ENCODE data around the gene MUC22.
A peak's percentile ranks its signal among the peaks of the same experiment; 100 is the strongest.
"Not testable (repeated sequence)": the region's sequence is repeated elsewhere in the genome, so short reads cannot be mapped to it uniquely, and the experiment has no call there.

MUC22 gene

DNA sequence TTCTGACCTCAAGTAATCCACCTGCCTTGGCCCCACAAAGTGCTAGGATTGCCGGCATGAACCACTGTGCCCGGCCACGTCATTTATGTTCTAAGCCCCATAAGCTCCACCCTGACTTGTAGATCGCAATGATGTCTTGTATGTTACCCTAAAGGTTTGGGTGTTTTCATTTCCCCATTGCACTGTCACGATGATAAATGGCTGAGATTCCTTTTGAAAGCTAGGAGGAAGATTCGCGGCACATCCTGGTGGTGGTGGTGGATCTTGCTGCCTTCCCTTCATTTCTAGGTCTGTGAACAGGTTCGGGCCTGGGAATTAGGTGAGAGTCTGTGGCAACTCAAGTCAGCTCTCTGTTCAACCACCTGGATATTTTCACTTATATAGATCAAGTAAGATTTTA, 28.3 kb downstream of the MUC22 start:
- DNase-seq (ENCODE audit: low spot score), result no peak

GRCh38 chr6:31040801-31041200, 30.5 kb downstream of the MUC22 start:
- no peak for DNase-seq (ENCODE audit: low spot score)

DNA sequence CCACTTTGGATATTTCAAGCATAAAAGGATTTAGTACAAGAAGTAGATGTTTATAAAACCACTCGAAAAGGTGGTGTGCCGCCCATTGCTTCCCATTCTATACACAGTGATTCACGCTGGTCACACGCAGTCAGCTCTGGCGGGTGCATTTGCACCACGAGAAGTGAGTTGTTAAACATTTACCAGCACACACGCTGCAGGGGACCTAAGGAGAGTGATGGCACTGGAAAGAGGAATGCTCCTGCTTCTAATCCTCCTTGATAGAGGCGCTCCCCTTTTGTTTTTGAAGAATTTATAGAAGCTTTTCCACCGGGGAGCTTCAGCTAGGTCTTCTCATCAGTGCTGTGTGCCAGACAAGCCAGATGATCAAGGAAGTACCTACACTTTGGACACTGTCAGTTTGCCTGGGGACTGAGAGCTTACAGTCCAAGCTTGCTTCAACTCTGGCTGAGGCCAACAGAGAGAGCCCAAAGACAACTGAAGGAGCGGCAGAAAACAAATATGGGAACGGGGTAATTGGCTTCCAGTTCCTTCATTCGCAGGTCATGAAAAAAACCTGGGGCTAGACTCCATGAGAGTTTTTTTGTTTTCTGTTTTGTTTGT, 31.2 kb downstream of the MUC22 start:
- DNase-seq (ENCODE audit: low spot score), result no peak

GRCh38 chr6:31042806-31043205, 32.5 kb downstream of the MUC22 start:
- peak; percentile 40 for DNase-seq (ENCODE audit: low spot score)

DNA sequence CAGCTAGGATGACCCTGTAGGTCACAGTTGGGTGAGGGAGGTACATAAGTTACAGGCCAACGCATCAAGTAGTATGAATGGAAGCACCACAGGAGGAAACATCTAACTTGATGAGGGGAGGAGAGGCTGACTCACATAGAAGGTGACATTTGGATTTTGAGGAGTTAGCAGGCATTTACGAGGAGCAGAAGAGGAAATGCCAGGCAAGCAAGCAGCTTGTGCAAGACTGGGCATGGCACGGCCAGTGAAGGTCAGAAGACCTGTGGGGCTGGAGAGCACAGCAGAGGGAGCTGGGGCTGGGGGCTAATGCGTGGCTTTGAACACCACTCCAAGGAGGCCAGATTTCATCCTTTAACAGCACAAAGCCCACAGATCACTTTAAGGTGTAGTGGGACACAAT, 37.8 kb downstream of the MUC22 start:
- no peak for DNase-seq (ENCODE audit: low spot score)

- DNase-seq (ENCODE audit: low spot score), result no peak
Observed at GRCh38 chr6:31049518-31049917, 39.2 kb downstream of the MUC22 start.

- DNase-seq (ENCODE audit: low spot score), result not testable (repeated sequence)
Observed at GRCh38 chr6:31053187-31053586, 42.9 kb downstream of the MUC22 start.

- no peak for DNase-seq (ENCODE audit: low spot score)
Observed at GRCh38 chr6:31053873-31054272, 43.6 kb downstream of the MUC22 start.

DNA sequence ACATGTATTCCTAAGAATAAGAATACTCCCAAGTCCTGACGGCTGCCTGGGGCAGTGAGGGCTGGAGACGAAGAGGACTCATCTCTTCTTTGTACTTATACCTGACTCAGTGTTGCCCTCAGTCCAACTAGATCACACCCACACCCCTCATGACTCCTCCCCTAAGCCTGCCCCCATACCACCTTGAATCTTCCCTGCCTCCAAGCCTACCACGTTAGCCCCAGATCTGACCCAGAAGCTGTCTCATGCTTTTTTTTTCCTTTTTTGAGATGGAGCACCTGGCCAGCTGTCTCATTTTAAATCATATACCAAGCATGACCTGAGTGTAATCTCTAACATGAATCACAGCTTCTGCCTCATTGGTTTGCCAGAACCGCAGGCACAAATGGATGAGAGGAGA, 45.2 kb downstream of the MUC22 start:
- DNase-seq (ENCODE audit: low spot score), result no peak

GRCh38 chr6:31057426-31058003, 47.2 kb downstream of the MUC22 start:
- DNase-seq (ENCODE audit: low spot score), result no peak

DNA sequence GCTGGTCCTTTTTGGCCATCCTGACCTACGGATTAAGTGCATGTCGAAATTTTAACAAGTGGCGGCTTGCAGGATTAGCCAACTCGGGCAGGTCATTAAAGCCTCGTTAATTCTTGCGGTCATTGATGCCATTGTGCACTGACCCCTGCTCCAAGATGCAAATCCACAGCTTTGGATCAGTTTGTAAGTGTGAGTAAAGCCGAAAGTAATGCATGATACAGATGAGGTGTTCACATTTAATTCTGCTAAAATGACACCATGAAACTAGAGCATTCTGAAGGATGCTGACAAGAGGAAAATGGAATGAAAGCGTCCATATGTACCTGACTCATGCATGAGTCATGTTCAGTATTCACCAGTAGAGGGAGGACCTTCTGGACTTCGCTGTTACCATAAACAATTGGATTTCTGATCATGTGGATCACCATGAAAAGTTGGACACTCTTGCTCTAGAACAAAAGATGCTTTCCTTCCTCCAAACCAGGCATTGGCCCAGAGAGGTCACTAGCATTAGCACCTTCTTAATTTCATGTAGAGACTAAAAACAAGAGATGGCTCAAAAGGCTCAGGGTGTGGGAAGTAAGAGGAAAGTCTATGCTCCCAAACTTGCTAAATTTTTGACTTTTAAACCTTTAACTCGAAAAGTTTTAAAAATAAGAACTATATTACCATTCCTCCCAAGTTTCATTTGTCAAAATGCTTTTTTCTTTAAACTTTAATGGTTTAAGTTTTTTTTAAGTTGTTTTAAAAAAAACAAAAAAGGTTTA, 48.0 kb downstream of the MUC22 start:
- DNase-seq (ENCODE audit: low spot score), result peak; percentile 91

DNA sequence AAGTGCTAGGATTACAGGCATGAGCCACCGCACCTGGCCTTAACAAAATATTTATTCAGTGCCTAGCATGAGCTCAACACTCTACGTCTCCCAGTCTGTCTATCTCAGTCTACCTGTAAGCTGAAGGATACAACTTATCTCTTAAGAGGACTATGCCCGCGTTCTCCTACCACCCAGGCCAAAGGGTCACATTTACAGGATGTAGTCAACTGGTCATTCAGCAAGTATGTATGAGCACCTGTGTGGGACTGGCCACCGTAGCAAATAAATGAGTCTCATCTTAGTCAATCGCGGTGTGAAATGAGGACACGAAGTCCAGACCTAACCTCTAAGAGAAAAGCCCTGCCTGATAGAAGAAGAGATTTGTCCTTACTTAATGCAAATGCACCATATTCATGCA, 49.9 kb downstream of the MUC22 start:
- DNase-seq (ENCODE audit: low spot score), result no peak

GRCh38 chr6:31063906-31064435, 53.7 kb downstream of the MUC22 start:
- no peak for DNase-seq (ENCODE audit: low spot score)

DNA sequence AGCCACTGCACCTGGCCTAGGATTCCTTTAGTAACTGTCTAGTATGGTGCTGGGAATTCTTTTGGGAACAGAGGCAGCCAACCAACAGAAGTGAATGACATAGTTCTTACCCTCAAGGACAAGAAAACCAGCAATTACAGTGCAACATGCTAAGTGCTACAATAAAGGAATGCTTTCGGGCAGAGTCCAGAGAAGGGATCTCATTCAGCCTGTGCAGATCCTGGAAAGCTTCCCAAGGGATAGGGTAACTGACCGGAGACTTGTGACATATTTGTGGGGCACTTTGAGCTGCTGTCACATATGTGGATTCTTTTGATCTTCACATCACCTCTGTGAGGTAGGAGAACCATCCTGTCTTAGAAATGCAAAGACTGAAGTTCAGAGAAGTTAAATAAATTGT, 55.3 kb downstream of the MUC22 start:
- no peak for DNase-seq (ENCODE audit: low spot score)

DNA sequence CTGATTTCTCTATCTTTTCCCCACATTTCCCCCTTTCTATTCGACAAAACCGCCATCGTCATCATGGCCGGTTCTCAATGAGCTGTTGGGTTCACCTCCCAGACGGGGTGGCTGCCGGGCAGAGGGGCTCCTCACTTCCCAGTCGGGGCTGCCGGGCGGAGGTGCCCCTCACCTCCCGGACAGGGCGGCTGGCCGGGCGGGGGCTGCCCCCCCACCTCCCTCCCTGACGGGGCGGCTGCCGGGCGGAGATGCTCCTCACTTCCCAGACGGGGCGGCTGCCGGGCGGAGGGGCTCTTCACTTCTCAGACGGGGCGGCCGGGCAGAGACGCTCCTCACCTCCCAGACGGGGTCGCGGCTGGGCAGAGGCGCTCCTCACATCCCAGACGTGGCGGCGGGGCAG, 56.8 kb downstream of the MUC22 start:
- not testable (repeated sequence) for DNase-seq (ENCODE audit: low spot score)

DNA sequence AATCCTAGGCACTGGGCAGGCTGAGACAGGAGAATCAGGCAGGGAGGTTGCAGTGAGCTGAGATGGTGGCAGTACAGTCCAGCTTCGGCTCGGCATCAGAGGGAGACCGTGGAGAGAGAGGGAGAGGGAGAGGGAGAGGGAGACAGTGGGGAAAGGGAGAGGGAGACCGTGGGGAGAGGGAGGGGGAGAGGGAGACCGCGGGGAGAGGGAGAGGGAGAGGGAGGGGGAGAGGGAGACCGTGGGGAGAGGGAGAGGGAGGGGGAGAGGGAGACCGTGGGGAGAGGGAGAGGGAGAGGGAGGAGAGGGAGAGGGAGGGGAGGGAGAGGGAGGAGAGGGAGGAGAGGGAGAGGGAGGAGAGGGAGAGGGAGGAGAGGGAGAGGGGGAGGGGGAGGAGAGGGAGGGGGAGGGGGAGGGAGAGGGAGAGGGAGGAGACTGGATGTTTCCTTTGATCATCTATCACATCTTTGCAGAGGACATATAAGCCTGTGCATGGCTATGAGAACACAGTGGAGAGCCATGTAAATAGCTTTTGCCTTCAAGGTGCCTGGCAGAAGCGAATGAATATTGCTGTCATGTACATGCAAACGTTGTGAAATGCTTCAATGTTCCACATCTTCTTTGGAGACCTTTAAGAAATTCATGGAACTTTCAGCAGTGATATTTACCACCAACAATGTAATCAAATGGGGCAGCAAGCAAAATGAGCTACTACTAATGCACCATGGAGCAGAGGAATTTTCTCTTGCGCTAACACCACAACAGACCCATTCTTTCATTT, 57.8 kb downstream of the MUC22 start:
- not testable (repeated sequence) for DNase-seq (ENCODE audit: low spot score)

DNA sequence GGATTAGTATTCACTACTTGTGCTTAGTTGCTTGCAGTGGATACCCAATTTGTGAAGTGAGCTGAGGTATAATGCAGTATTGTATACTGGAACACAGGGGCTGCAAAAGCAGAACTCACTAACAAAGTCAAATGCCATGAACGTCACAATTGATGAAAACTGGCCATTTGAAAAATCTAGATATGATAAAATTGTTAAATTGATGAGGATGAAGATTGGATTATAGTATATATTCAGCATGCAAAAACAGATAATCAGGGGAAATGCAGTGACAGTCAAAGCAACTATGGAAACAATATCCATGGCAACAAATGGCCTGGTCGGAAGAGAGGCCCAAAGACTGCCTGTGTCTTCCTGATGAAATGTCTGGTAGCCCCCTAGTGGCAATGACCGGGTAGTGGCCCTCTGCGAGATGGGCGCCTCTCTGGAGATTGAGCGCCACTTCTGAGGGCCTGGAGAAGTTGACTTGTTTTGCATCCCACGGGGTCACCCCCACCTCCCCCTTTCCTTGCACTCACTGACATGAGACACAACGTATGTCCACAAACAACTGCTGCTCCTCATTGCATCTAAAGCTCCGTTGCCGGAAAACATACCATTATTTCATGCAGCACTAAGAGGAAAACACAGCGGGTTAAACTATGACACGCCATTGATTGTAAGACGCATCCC, 58.5 kb downstream of the MUC22 start:
- DNase-seq (ENCODE audit: low spot score), result peak; percentile 77

GRCh38 chr6:31070711-31071197, 60.5 kb downstream of the MUC22 start:
- peak; percentile 27 for DNase-seq (ENCODE audit: low spot score)

- DNase-seq (ENCODE audit: low spot score), result no peak
Observed at GRCh38 chr6:31074401-31074800, 64.1 kb downstream of the MUC22 start.

DNA sequence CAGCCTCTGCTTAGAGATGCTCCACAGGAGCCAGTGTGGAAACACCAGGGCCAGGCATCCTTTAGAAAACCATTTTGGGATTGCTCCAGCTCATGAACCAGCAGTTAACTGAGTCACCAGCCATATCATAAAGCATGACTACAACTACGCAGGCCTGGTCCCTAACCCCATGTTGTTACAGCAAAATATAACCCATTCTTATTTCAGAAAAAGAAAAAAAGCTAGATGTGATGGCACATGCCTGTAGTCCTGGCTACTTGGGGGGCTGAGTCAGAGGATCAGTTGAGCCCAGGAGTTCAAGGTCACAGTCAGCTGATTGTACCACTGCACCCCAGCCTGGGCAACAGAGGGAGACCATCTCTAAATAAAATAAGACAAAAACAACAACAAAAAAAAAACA, 65.3 kb downstream of the MUC22 start:
- DNase-seq (ENCODE audit: low spot score), result no peak

GRCh38 chr6:31076611-31077010, 66.3 kb downstream of the MUC22 start:
- no peak for DNase-seq (ENCODE audit: low spot score)
